Mesendoderm (in vitro differentiated cells): ENCODE results near the gene ARL6IP6.

Source experiments
- DNase-seq: peaks from one replicate; pipeline ENCODE4 v3.0.0; 2013
- H2AK5ac ChIP-seq: 2 replicates; pipeline ENCODE4 v1.6.1; 2013; ENCODE audit warnings: low read length, inconsistent platforms
- H2BK120ac ChIP-seq: 2 replicates; pipeline ENCODE4 v1.6.1; 2013; ENCODE audit warnings: low read depth, mild to moderate bottlenecking, low read length, moderate library complexity, mixed read lengths
- H2BK15ac ChIP-seq: replicated peaks from 2 replicates; pipeline ENCODE4 v1.6.1; 2013; ENCODE audit warnings: low read depth, mild to moderate bottlenecking, moderate library complexity
- H2BK5ac ChIP-seq: 2 replicates; pipeline ENCODE4 v1.6.1; 2013; ENCODE audit warnings: low read length, inconsistent platforms
- H3K18ac ChIP-seq: 2 replicates; pipeline ENCODE4 v1.6.1; 2013; ENCODE audit warnings: mild to moderate bottlenecking, low read length, mixed read lengths
- H3K23ac ChIP-seq: one replicate; pipeline ENCODE4 v1.6.1; 2013; ENCODE audit warnings: low read length
- H3K27ac ChIP-seq: 2 replicates; pipeline ENCODE4 v1.5.1; 2013; ENCODE audit warnings: low read depth, mild to moderate bottlenecking, inconsistent platforms, low read length, moderate library complexity
- H3K27me3 ChIP-seq: 2 replicates; pipeline ENCODE4 v1.6.1; 2013; ENCODE audit warnings: low read length, control low read depth, mild to moderate bottlenecking, inconsistent platforms; ENCODE audit not compliant: insufficient read depth, poor library complexity
- H3K36me3 ChIP-seq: 2 replicates; pipeline ENCODE4 v1.6.1; 2013; ENCODE audit warnings: low read length, inconsistent platforms; ENCODE audit not compliant: control insufficient read depth, insufficient read depth
- H3K4ac ChIP-seq: one replicate; pipeline ENCODE4 v1.6.1; 2013; ENCODE audit warnings: low read depth, mild to moderate bottlenecking, low read length, moderate library complexity
- H3K4me1 ChIP-seq: 2 replicates; pipeline ENCODE4 v1.6.1; 2013; ENCODE audit warnings: low read depth, low read length, inconsistent platforms; ENCODE audit not compliant: control insufficient read depth
- H3K4me2 ChIP-seq: 2 replicates; pipeline ENCODE4 v1.6.1; 2013; ENCODE audit warnings: low read length
- H3K4me3 ChIP-seq: 2 replicates; pipeline ENCODE4 v1.5.1; 2013; ENCODE audit warnings: mild to moderate bottlenecking, low read length
- H3K56ac ChIP-seq: one replicate; pipeline ENCODE4 v1.6.1; 2013; ENCODE audit warnings: low read length
- H3K79me1 ChIP-seq: 2 replicates; pipeline ENCODE4 v1.6.1; 2013; ENCODE audit warnings: low read length, inconsistent platforms
- H3K79me2 ChIP-seq: 2 replicates; pipeline ENCODE4 v1.6.1; 2013; ENCODE audit warnings: mild to moderate bottlenecking, low read length; ENCODE audit not compliant: control insufficient read depth, insufficient read depth
- H3K9ac ChIP-seq: 2 replicates; pipeline ENCODE4 v1.6.1; 2013; ENCODE audit warnings: low read length, inconsistent platforms
- H4K5ac ChIP-seq: one replicate; pipeline ENCODE4 v1.6.1; 2013; ENCODE audit warnings: low read length
- H4K8ac ChIP-seq: one replicate; pipeline ENCODE4 v1.6.1; 2013; ENCODE audit warnings: low read depth, mild to moderate bottlenecking, control low read depth, low read length, moderate library complexity
- WGBS: extraction: QIAGEN DNeasy Blood & Tissue Kit; methylation state at CpG from one replicate; pipeline ENCODE4 v1.1.7; 2013; ENCODE audit warnings: low lambda C conversion rate, missing lambda C conversion rate; ENCODE audit not compliant: insufficient coverage; ENCODE audit errors: extremely low coverage; 5-methylcytosine and 5-hydroxymethylcytosine counted together

Gene ARL6IP6

DNA sequence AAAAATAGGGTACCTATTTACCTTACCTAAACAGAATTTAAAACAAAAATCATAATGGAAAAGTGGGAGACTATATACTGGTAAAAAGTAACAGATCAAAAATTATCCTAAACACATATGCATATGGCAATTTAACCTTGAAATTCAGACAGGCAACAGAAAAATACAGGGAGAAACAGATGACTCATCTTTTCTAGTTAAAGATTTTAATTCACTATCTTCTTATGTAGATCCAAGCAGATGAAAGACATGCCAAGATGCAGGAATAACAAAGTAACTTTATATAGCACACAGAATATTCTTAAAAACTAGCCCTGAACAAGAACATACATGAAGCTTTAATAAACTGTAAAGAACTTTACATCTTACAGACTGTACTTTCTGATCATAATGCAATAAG is 32.1 kb upstream of the ARL6IP6 start:
- Histone ChIP-seq H3K27ac (no peak overlapping the region), H3K4me1 (no peaks in the 10 kb centered on the region), H3K23ac (no peak overlapping the region), H3K36me3 (no peaks in the 10 kb centered on the region), H3K27me3 (no peaks in the 10 kb centered on the region), H3K79me1 (peaks cover 2% of the 10 kb centered on the region), H3K4me2 (no peak overlapping the region), H3K4ac (no peak overlapping the region), H4K5ac (no peak overlapping the region), H3K18ac (no peak overlapping the region), H3K4me3 (no peak overlapping the region), H2BK120ac (no peak overlapping the region), H3K9ac (no peak overlapping the region), H2BK15ac (no peak overlapping the region), H2AK5ac (no peak overlapping the region), H3K79me2 (peaks cover 8% of the 10 kb centered on the region), H3K56ac (no peak overlapping the region), H2BK5ac (no peak overlapping the region), H4K8ac (no peak overlapping the region)
- DNase-seq, result no peak

GRCh38 chr2:152693033-152693432 is 25.4 kb upstream of the ARL6IP6 start:
- Histone ChIP-seq H3K79me1 (peaks cover 2% of the 10 kb centered on the region), H3K9ac (no peak overlapping the region), H4K8ac (no peak overlapping the region), H3K18ac (no peak overlapping the region), H2BK15ac (no peak overlapping the region), H3K23ac (no peak overlapping the region), H2AK5ac (no peak overlapping the region), H3K4ac (no peak overlapping the region), H4K5ac (no peak overlapping the region), H3K56ac (no peak overlapping the region), H3K79me2 (peaks cover 13% of the 10 kb centered on the region), H2BK5ac (no peak overlapping the region), H2BK120ac (no peak overlapping the region), H3K4me3 (no peak overlapping the region), H3K4me1 (no peaks in the 10 kb centered on the region), H3K27ac (no peak overlapping the region), H3K36me3 (no peaks in the 10 kb centered on the region), H3K27me3 (no peaks in the 10 kb centered on the region), H3K4me2 (no peak overlapping the region)
- no CpG with 5 or more reads among the region's 4 CpGs for WGBS
- DNase-seq, result no peak

DNA sequence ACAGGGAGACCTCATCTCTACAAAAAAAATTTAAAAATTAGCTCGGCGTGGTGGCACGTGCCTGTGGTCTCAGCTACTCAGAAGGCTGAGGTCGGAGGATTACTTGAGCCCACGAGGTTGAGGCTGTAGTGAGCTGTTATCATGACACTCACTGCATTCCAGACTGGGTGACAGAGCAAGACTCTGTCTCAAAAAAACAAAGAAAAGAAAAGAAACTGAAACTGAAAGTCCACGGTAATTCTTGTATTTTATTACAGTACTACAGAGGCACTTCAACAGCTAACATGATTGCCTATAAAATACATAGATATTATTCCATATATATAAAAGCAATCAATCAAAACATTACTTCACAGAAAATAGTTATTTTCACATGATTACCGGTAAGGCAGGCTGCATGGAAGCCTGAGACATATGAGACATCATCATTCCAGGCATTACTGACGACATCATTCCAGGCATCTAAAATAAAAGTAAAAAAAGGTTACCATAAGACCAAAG is 24.2 kb upstream of the ARL6IP6 start:
- no peak overlapping the region for H4K5ac ChIP-seq
- WGBS, result no CpG with 5 or more reads among the region's 8 CpGs
- peaks cover 16% of the 10 kb centered on the region for H3K79me2 ChIP-seq
- H3K79me1 ChIP-seq, result peaks cover 2% of the 10 kb centered on the region
- no peak overlapping the region for H2AK5ac ChIP-seq
- H3K23ac ChIP-seq, result no peak overlapping the region
- no peak overlapping the region for H2BK15ac ChIP-seq
- H3K4ac ChIP-seq, result no peak overlapping the region
- H3K4me3 ChIP-seq, result no peak overlapping the region
- H3K36me3 ChIP-seq, result no peaks in the 10 kb centered on the region
- no peak overlapping the region for H3K18ac ChIP-seq
- H3K27ac ChIP-seq, result no peak overlapping the region
- no peak overlapping the region for H4K8ac ChIP-seq
- no peak overlapping the region for H3K4me2 ChIP-seq
- no peaks in the 10 kb centered on the region for H3K4me1 ChIP-seq
- H2BK120ac ChIP-seq, result no peak overlapping the region
- H3K27me3 ChIP-seq, result no peaks in the 10 kb centered on the region
- H3K56ac ChIP-seq, result no peak overlapping the region
- no peak overlapping the region for H2BK5ac ChIP-seq
- DNase-seq, result peak; percentile 54
- no peak overlapping the region for H3K9ac ChIP-seq

GRCh38 chr2:152695763-152696162 is 22.7 kb upstream of the ARL6IP6 start:
- Histone ChIP-seq H3K18ac (no peak overlapping the region), H2BK120ac (no peak overlapping the region), H3K79me1 (peaks cover 2% of the 10 kb centered on the region), H3K4me2 (no peak overlapping the region), H3K79me2 (peaks cover 27% of the 10 kb centered on the region), H3K4me1 (no peaks in the 10 kb centered on the region), H3K23ac (no peak overlapping the region), H3K27ac (no peak overlapping the region), H3K4ac (no peak overlapping the region), H3K56ac (no peak overlapping the region), H2BK15ac (no peak overlapping the region), H4K8ac (no peak overlapping the region), H3K36me3 (no peaks in the 10 kb centered on the region), H2AK5ac (no peak overlapping the region), H2BK5ac (no peak overlapping the region), H3K27me3 (no peaks in the 10 kb centered on the region), H3K9ac (no peak overlapping the region), H3K4me3 (no peak overlapping the region), H4K5ac (no peak overlapping the region)
- no CpG with 5 or more reads among the region's 3 CpGs for WGBS
- no peak for DNase-seq

DNA sequence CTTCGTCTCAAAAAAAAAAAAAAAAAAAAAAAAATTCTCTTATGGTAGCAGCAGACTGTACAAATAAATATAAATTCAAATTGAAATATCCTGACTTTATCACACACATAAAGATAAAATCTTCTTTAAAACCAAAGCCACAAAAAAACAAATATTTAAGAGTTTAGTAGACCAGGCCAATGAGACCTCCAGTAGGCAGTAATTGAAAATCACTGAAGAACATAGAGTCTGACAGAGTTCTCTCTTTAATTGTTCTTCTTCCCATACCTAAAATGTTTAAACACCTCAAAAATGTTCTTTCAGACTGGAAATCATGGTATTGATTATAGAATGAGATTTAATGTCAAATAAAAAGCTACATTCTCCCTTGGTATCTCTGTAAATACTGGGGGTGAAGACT is 21.9 kb upstream of the ARL6IP6 start:
- H4K5ac ChIP-seq, result no peak overlapping the region
- H3K79me2 ChIP-seq, result peaks cover 33% of the 10 kb centered on the region
- no peaks in the 10 kb centered on the region for H3K4me1 ChIP-seq
- H3K36me3 ChIP-seq, result peaks cover 2% of the 10 kb centered on the region
- no peak for DNase-seq
- H3K4me3 ChIP-seq, result no peak overlapping the region
- H3K4ac ChIP-seq, result no peak overlapping the region
- no peak overlapping the region for H2BK15ac ChIP-seq
- no peak overlapping the region for H3K4me2 ChIP-seq
- WGBS, result no CpG with 5 or more reads among the region's 1 CpG
- no peak overlapping the region for H3K9ac ChIP-seq
- H3K56ac ChIP-seq, result no peak overlapping the region
- no peak overlapping the region for H2AK5ac ChIP-seq
- H3K18ac ChIP-seq, result no peak overlapping the region
- no peak overlapping the region for H2BK120ac ChIP-seq
- H3K27ac ChIP-seq, result no peak overlapping the region
- peaks cover 2% of the 10 kb centered on the region for H3K79me1 ChIP-seq
- H4K8ac ChIP-seq, result no peak overlapping the region
- no peak overlapping the region for H3K23ac ChIP-seq
- H2BK5ac ChIP-seq, result no peak overlapping the region
- no peaks in the 10 kb centered on the region for H3K27me3 ChIP-seq

DNA sequence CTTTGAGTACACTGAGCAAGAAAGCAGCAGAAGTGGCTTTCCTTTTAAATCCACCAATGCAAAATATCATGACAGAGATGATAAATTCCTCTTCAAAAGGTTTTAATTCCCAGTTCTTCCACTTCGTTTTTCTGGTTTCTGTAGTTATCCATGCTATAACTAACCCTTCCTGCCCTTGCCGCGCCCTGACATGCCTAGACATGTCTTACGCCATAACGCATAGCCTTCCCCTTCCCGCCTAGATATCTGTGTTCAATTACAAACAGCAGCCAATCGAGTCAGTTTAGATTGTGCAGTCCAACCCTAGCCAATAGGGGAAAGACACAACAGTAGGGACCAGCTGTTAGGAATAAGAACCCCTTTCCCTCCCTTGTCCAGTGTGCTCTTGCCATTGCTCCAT is 17.2 kb upstream of the ARL6IP6 start:
- Histone ChIP-seq H2BK120ac (no peak overlapping the region), H4K5ac (no peak overlapping the region), H3K18ac (no peak overlapping the region), H3K79me1 (peaks cover 15% of the 10 kb centered on the region), H3K36me3 (peaks cover 6% of the 10 kb centered on the region), H2AK5ac (no peak overlapping the region), H3K27me3 (no peaks in the 10 kb centered on the region), H3K79me2 (peaks cover 75% of the 10 kb centered on the region), H3K4me2 (no peak overlapping the region), H3K9ac (no peak overlapping the region), H3K23ac (no peak overlapping the region), H4K8ac (no peak overlapping the region), H3K4me3 (no peak overlapping the region), H3K56ac (no peak overlapping the region), H2BK5ac (no peak overlapping the region), H3K4me1 (no peaks in the 10 kb centered on the region), H3K27ac (no peak overlapping the region), H3K4ac (no peak overlapping the region), H2BK15ac (no peak overlapping the region)
- DNase-seq, result no peak
- no CpG with 5 or more reads among the region's 7 CpGs for WGBS
